HG03097 (cell line): Measurements from ENCODE around the gene HEYL.

Source experiments
- ATAC-seq: cut with Tn5 transposase; IDR thresholded peaks from one replicate; pipeline ENCODE4 v1.9.1; 2021; ENCODE audit not compliant: unreplicated experiment, low FRiP score

The HEYL gene

GRCh38 chr1:39639305-39640130 is at the start of gene HEYL:
HEYL (minus strand) TSS chr1:39639643; CDS start chr1:39639625, 18 bp downstream.
- no peak for ATAC-seq

GRCh38 chr1:39689214-39689613 is 49.8 kb upstream of the HEYL start:
- ATAC-seq = no peak

- ATAC-seq = no peak
Measured at GRCh38 chr1:39688706-39689105, 49.3 kb upstream of the HEYL start.

- ATAC-seq = no peak
Measured at GRCh38 chr1:39687243-39687642, 47.8 kb upstream of the HEYL start.

- no peak for ATAC-seq
Measured at GRCh38 chr1:39685071-39685470, 45.6 kb upstream of the HEYL start.

GRCh38 chr1:39684313-39684664 is 44.8 kb upstream of the HEYL start:
- ATAC-seq = no peak

- no peak for ATAC-seq
Measured at GRCh38 chr1:39683591-39684312, 44.3 kb upstream of the HEYL start.

GRCh38 chr1:39681999-39682398 is 42.6 kb upstream of the HEYL start:
- ATAC-seq = no peak

GRCh38 chr1:39681294-39681693 is 41.9 kb upstream of the HEYL start:
- no peak for ATAC-seq

GRCh38 chr1:39680751-39681150 is 41.3 kb upstream of the HEYL start:
- ATAC-seq = no peak

GRCh38 chr1:39679821-39680220 is 40.4 kb upstream of the HEYL start:
- ATAC-seq = no peak

GRCh38 chr1:39678889-39679288 is 39.4 kb upstream of the HEYL start:
- ATAC-seq = no peak

GRCh38 chr1:39677645-39678044 is 38.2 kb upstream of the HEYL start:
- ATAC-seq = no peak

- no peak for ATAC-seq
Measured at GRCh38 chr1:39676948-39677548, 37.6 kb upstream of the HEYL start.

GRCh38 chr1:39675220-39675619 is 35.8 kb upstream of the HEYL start:
- no peak for ATAC-seq

- no peak for ATAC-seq
Measured at GRCh38 chr1:39673215-39673614, 33.8 kb upstream of the HEYL start.

GRCh38 chr1:39672551-39672947 is 33.1 kb upstream of the HEYL start:
- ATAC-seq = no peak

GRCh38 chr1:39671793-39672550 is 32.5 kb upstream of the HEYL start, which contains the start of gene NT5C1A:
NT5C1A (minus strand) TSS chr1:39672107; CDS start chr1:39672038, 69 bp downstream.
- ATAC-seq = no peak

GRCh38 chr1:39671433-39671792 is 32.0 kb upstream of the HEYL start:
- no peak for ATAC-seq

GRCh38 chr1:39670689-39671088 is 31.2 kb upstream of the HEYL start:
- ATAC-seq = no peak

GRCh38 chr1:39668894-39669293 is 29.5 kb upstream of the HEYL start:
- ATAC-seq = no peak
